ENCODE results near the gene OPN5.

The OPN5 gene

GRCh38 chr6:47834196-47834595 is 52.4 kb downstream of the OPN5 start:
- Histone ChIP-seq H3K27ac (no peak overlapping the region), H3K36me3 (ENCODE audit: insufficient read depth, low read length) (no peaks in the 10 kb centered on the region), H3K9ac (ENCODE audit: insufficient read length) (no peak overlapping the region), H3K4me3 (no peak overlapping the region), H3K9me3 (ENCODE audit: low read depth, low read length) (no peaks in the 10 kb centered on the region)
- no peak for DNase-seq (ENCODE audit: low read depth, low spot score)
- TF ChIP-seq POLR2AphosphoS5 (IDR thresholded peaks at IDR 0.05; ENCODE audit: borderline replicate concordance, low read depth, low read length) (no peak), EZH2 (IDR thresholded peaks at IDR 0.05) (no peak), FOXP2 (optimal IDR thresholded peaks at IDR 0.05; ENCODE audit: control extremely low read depth, extremely low read length, insufficient read depth) (no peak)

DNA sequence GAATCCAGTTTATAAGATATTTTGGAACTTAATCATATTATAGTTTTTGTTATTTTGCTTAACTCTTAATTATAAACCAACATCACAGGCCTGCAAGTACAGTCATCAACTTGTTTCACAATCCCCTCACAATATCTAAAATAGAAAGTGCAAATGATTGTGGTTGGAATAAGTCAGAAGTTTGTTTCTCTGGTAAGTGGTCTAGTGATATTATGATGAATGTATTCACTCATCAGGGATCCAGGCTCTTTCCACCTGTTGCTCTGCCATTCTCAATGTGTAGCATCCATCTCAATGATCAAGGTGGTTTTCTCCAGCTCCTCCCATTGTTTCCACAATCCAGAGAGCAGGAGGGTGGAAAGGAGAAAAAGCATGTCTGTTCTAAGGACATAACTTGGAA is 54.2 kb downstream of the OPN5 start:
- H3K4me3 ChIP-seq, result no peak overlapping the region
- no peak overlapping the region for H3K27ac ChIP-seq
- TF ChIP-seq EZH2 (IDR thresholded peaks at IDR 0.05) (no peak), POLR2AphosphoS5 (IDR thresholded peaks at IDR 0.05; ENCODE audit: borderline replicate concordance, low read depth, low read length) (no peak), FOXP2 (optimal IDR thresholded peaks at IDR 0.05; ENCODE audit: control extremely low read depth, extremely low read length, insufficient read depth) (no peak)
- no peak for DNase-seq (ENCODE audit: low read depth, low spot score)
- H3K9me3 ChIP-seq (ENCODE audit: low read depth, low read length), result no peaks in the 10 kb centered on the region
- no peaks in the 10 kb centered on the region for H3K36me3 ChIP-seq (ENCODE audit: insufficient read depth, low read length)
- no peak overlapping the region for H3K9ac ChIP-seq (ENCODE audit: insufficient read length)

- H3K36me3 ChIP-seq (ENCODE audit: insufficient read depth, low read length), result no peaks in the 10 kb centered on the region
- DNase-seq (ENCODE audit: low read depth, low spot score), result no peak
- no peak overlapping the region for H3K4me3 ChIP-seq
- TF ChIP-seq EZH2 (IDR thresholded peaks at IDR 0.05) (no peak), FOXP2 (optimal IDR thresholded peaks at IDR 0.05; ENCODE audit: control extremely low read depth, extremely low read length, insufficient read depth) (no peak), POLR2AphosphoS5 (IDR thresholded peaks at IDR 0.05; ENCODE audit: borderline replicate concordance, low read depth, low read length) (no peak)
- no peaks in the 10 kb centered on the region for H3K9me3 ChIP-seq (ENCODE audit: low read depth, low read length)
- no peak overlapping the region for H3K9ac ChIP-seq (ENCODE audit: insufficient read length)
- H3K27ac ChIP-seq, result no peak overlapping the region
Observed at GRCh38 chr6:47836639-47837038, 54.8 kb downstream of the OPN5 start.

- H3K36me3 ChIP-seq (ENCODE audit: insufficient read depth, low read length), result no peaks in the 10 kb centered on the region
- TF ChIP-seq POLR2AphosphoS5 (IDR thresholded peaks at IDR 0.05; ENCODE audit: borderline replicate concordance, low read depth, low read length), result no peak
- no peak for TF ChIP-seq FOXP2 (optimal IDR thresholded peaks at IDR 0.05; ENCODE audit: control extremely low read depth, extremely low read length, insufficient read depth)
- no peak for TF ChIP-seq EZH2 (IDR thresholded peaks at IDR 0.05)
- no peak for DNase-seq (ENCODE audit: low read depth, low spot score)
- H3K9me3 ChIP-seq (ENCODE audit: low read depth, low read length), result no peaks in the 10 kb centered on the region
- H3K4me3 ChIP-seq, result no peak overlapping the region
- no peak overlapping the region for H3K27ac ChIP-seq
- no peak overlapping the region for H3K9ac ChIP-seq (ENCODE audit: insufficient read length)
Observed at GRCh38 chr6:47839645-47840044, 57.8 kb downstream of the OPN5 start.

GRCh38 chr6:47844881-47845280 is 63.0 kb downstream of the OPN5 start:
- Histone ChIP-seq H3K27ac (no peak overlapping the region), H3K9ac (ENCODE audit: insufficient read length) (no peak overlapping the region), H3K4me3 (no peak overlapping the region), H3K9me3 (ENCODE audit: low read depth, low read length) (no peaks in the 10 kb centered on the region), H3K36me3 (ENCODE audit: insufficient read depth, low read length) (no peaks in the 10 kb centered on the region)
- TF ChIP-seq EZH2 (IDR thresholded peaks at IDR 0.05) (no peak), POLR2AphosphoS5 (IDR thresholded peaks at IDR 0.05; ENCODE audit: borderline replicate concordance, low read depth, low read length) (no peak), FOXP2 (optimal IDR thresholded peaks at IDR 0.05; ENCODE audit: control extremely low read depth, extremely low read length, insufficient read depth) (no peak)
- peak; percentile 64 for DNase-seq (ENCODE audit: low read depth, low spot score)

- no peak overlapping the region for H3K4me3 ChIP-seq
- no peak overlapping the region for H3K27ac ChIP-seq
- TF ChIP-seq POLR2AphosphoS5 (IDR thresholded peaks at IDR 0.05; ENCODE audit: borderline replicate concordance, low read depth, low read length), result no peak
- TF ChIP-seq FOXP2 (optimal IDR thresholded peaks at IDR 0.05; ENCODE audit: control extremely low read depth, extremely low read length, insufficient read depth), result no peak
- no peak for TF ChIP-seq EZH2 (IDR thresholded peaks at IDR 0.05)
- H3K36me3 ChIP-seq (ENCODE audit: insufficient read depth, low read length), result no peaks in the 10 kb centered on the region
- no peak overlapping the region for H3K9ac ChIP-seq (ENCODE audit: insufficient read length)
- no peaks in the 10 kb centered on the region for H3K9me3 ChIP-seq (ENCODE audit: low read depth, low read length)
- DNase-seq (ENCODE audit: low read depth, low spot score), result no peak
Observed at GRCh38 chr6:47846752-47847151, 64.9 kb downstream of the OPN5 start.

GRCh38 chr6:47851091-47851490 is 69.3 kb downstream of the OPN5 start:
- no peak overlapping the region for H3K27ac ChIP-seq
- no peak for TF ChIP-seq FOXP2 (optimal IDR thresholded peaks at IDR 0.05; ENCODE audit: control extremely low read depth, extremely low read length, insufficient read depth)
- no peak for TF ChIP-seq POLR2AphosphoS5 (IDR thresholded peaks at IDR 0.05; ENCODE audit: borderline replicate concordance, low read depth, low read length)
- TF ChIP-seq EZH2 (IDR thresholded peaks at IDR 0.05), result no peak
- H3K36me3 ChIP-seq (ENCODE audit: insufficient read depth, low read length), result no peaks in the 10 kb centered on the region
- no peak for DNase-seq (ENCODE audit: low read depth, low spot score)
- no peak overlapping the region for H3K9ac ChIP-seq (ENCODE audit: insufficient read length)
- no peak overlapping the region for H3K4me3 ChIP-seq
- H3K9me3 ChIP-seq (ENCODE audit: low read depth, low read length), result no peaks in the 10 kb centered on the region

GRCh38 chr6:47852727-47853126 is 70.9 kb downstream of the OPN5 start:
- no peak for TF ChIP-seq EZH2 (IDR thresholded peaks at IDR 0.05)
- no peak for TF ChIP-seq FOXP2 (optimal IDR thresholded peaks at IDR 0.05; ENCODE audit: control extremely low read depth, extremely low read length, insufficient read depth)
- TF ChIP-seq POLR2AphosphoS5 (IDR thresholded peaks at IDR 0.05; ENCODE audit: borderline replicate concordance, low read depth, low read length), result no peak
- DNase-seq (ENCODE audit: low read depth, low spot score), result no peak
- Histone ChIP-seq H3K9me3 (ENCODE audit: low read depth, low read length) (no peaks in the 10 kb centered on the region), H3K27ac (no peak overlapping the region), H3K4me3 (no peak overlapping the region), H3K9ac (ENCODE audit: insufficient read length) (no peak overlapping the region), H3K36me3 (ENCODE audit: insufficient read depth, low read length) (no peaks in the 10 kb centered on the region)

DNA sequence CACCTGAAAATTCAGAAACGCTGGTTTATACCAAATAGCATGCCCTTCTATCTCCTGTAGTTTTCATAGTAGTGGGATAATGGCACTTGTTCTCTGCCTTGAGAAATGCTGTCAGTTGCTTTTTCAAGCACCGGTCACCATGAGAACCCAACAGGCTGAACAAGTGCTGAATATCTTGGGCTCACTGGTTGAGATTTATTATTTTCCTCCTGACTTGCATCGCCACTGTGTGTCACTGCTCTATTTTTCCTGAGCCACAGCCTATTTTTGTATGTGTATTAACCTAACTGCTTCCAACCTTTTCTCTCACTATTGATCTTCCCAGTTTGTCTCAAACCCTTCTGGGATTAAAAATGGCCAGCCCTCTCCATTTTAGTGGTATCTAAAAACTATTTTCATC is 71.9 kb downstream of the OPN5 start:
- no peak for DNase-seq (ENCODE audit: low read depth, low spot score)
- Histone ChIP-seq H3K27ac (no peak overlapping the region), H3K9ac (ENCODE audit: insufficient read length) (no peak overlapping the region), H3K9me3 (ENCODE audit: low read depth, low read length) (no peaks in the 10 kb centered on the region), H3K4me3 (no peak overlapping the region), H3K36me3 (ENCODE audit: insufficient read depth, low read length) (no peaks in the 10 kb centered on the region)
- no peak for TF ChIP-seq EZH2 (IDR thresholded peaks at IDR 0.05)
- no peak for TF ChIP-seq FOXP2 (optimal IDR thresholded peaks at IDR 0.05; ENCODE audit: control extremely low read depth, extremely low read length, insufficient read depth)
- no peak for TF ChIP-seq POLR2AphosphoS5 (IDR thresholded peaks at IDR 0.05; ENCODE audit: borderline replicate concordance, low read depth, low read length)

Data from SK-N-MC (cell line).